RKO (cell line): ENCODE results near the gene VWA5B2.

Source experiments
- DNase-seq: peaks from one replicate; pipeline ENCODE4 v3.0.0-alpha.2; 2016; ENCODE audit warnings: low spot score

The VWA5B2 gene

GRCh38 chr3:184227481-184227935, 1.9 kb upstream of the VWA5B2 start:
- peak; percentile 42 for DNase-seq

GRCh38 chr3:184228376-184229137, 828 bp upstream of the VWA5B2 start:
- no peak for DNase-seq

GRCh38 chr3:184230081-184230602, 757 bp downstream of the VWA5B2 start:
- DNase-seq, result no peak

- DNase-seq, result no peak
Observed at GRCh38 chr3:184230603-184231528, 1.5 kb downstream of the VWA5B2 start.

- no peak for DNase-seq
Observed at GRCh38 chr3:184231671-184232070, 2.3 kb downstream of the VWA5B2 start.

GRCh38 chr3:184233127-184233843, 3.9 kb downstream of the VWA5B2 start:
- DNase-seq, result no peak

- DNase-seq, result peak; percentile 88
Observed at GRCh38 chr3:184234224-184234623, 4.8 kb downstream of the VWA5B2 start.

GRCh38 chr3:184234671-184235380, 5.4 kb downstream of the VWA5B2 start:
- no peak for DNase-seq

GRCh38 chr3:184235381-184236032, 6.1 kb downstream of the VWA5B2 start:
- no peak for DNase-seq

- no peak for DNase-seq
Observed at GRCh38 chr3:184236033-184236410, 6.6 kb downstream of the VWA5B2 start.

- DNase-seq, result no peak
Observed at GRCh38 chr3:184236636-184237035, 7.3 kb downstream of the VWA5B2 start.

- DNase-seq, result no peak
Observed at GRCh38 chr3:184237211-184237610, 7.8 kb downstream of the VWA5B2 start.

GRCh38 chr3:184237807-184238206, 8.4 kb downstream of the VWA5B2 start:
- no peak for DNase-seq

- no peak for DNase-seq
Observed at GRCh38 chr3:184238246-184238818, 8.9 kb downstream of the VWA5B2 start.

- DNase-seq, result no peak
Observed at GRCh38 chr3:184239221-184239620, 9.8 kb downstream of the VWA5B2 start.

GRCh38 chr3:184239708-184240107, 10.3 kb downstream of the VWA5B2 start:
- DNase-seq, result no peak

GRCh38 chr3:184240384-184241140, 11.2 kb downstream of the VWA5B2 start:
- peak; percentile 63 for DNase-seq

GRCh38 chr3:184241141-184241446, 11.7 kb downstream of the VWA5B2 start:
- DNase-seq, result no peak

- no peak for DNase-seq
Observed at GRCh38 chr3:184241447-184242296, 12.3 kb downstream of the VWA5B2 start.
